ENCODE measurements around the gene ADAMTS8. TPM values are rescaled to one million over a fixed set of nuclear protein-coding genes. Genes with fewer than 3 reads are reported as not detected.

The ADAMTS8 gene
- total RNA-seq, 1 experiment from 2014 or later = not detected

DNA sequence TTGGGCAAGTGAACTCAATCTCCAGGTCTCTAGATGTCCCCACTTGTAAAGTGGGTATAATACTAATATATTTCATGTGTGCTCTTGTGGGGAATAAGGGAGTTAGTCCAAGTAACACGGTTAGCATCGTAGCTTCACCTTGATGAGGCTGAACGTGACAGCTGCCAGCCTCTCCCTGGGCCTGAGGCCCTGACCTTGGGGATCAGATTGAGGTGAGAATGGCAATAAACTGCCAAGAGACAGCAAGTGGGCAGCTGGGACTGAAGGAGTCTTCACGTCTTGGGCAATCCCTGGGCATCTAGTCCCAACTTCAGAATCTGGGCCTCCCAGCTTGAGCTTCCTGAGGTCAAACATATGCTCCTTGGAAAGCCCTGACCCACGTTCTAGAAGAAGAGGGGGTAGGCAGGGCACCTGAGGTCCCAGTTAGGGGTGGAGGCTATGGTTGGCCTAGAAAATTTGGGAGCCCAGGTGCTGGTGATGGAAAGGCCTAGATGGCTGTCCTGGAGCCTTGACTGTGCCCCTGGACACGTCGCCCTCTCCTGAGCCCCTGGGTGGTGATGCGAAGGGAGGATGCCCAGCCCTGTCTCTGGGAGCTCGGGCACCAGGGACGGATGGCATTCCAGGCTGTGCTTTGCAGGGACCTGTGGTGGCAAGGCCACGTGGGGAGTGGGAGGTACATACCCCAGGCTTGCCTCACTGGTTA lies 43.5 kb upstream of the ADAMTS8 start:
- H3K9me3 ChIP-seq (ENCODE audit: low read length) = no peaks in the 10 kb centered on the region
- no peak overlapping the region for H3K27ac ChIP-seq (ENCODE audit: low read length)
- no peaks in the 10 kb centered on the region for H3K27me3 ChIP-seq (ENCODE audit: low read length)
- H2AFZ ChIP-seq (ENCODE audit: low read length) = no peak overlapping the region
- no peaks in the 10 kb centered on the region for H3K79me2 ChIP-seq (ENCODE audit: low read length)
- no peak overlapping the region for H3K9ac ChIP-seq (ENCODE audit: low read length)
- peaks cover 20% of the 10 kb centered on the region for H3K36me3 ChIP-seq (ENCODE audit: low read depth, low read length)
- no peaks in the 10 kb centered on the region for H4K20me1 ChIP-seq (ENCODE audit: low read length)
- no peaks in the 10 kb centered on the region for H3K9me2 ChIP-seq (replicated peaks; ENCODE audit: low read length)
- no peaks in the 10 kb centered on the region for H3K4me1 ChIP-seq (ENCODE audit: insufficient read depth, low read length)
- ChIA-PET POLR2A (ENCODE audit: unreplicated experiment) (no interaction called here), CTCF (no interaction called here)
- no TSS peak for BruUV-seq (replicated peaks)
- H3K4me2 ChIP-seq (ENCODE audit: low read length) = no peak overlapping the region
- no peak for DNase-seq
- no peak for ATAC-seq
- H3F3A ChIP-seq (ENCODE audit: low read length, unreplicated experiment) = no peaks in the 10 kb centered on the region
- no peak overlapping the region for H3K4me3 ChIP-seq (ENCODE audit: low read length)
- intact Hi-C loops (cut with micrococcal nuclease) = no loop called here
- TF ChIP-seq EZH2phosphoT487 (IDR thresholded peaks at IDR 0.05; ENCODE audit: borderline replicate concordance, low read length) = no peak
- TF ChIP-seq, protein P1, sequence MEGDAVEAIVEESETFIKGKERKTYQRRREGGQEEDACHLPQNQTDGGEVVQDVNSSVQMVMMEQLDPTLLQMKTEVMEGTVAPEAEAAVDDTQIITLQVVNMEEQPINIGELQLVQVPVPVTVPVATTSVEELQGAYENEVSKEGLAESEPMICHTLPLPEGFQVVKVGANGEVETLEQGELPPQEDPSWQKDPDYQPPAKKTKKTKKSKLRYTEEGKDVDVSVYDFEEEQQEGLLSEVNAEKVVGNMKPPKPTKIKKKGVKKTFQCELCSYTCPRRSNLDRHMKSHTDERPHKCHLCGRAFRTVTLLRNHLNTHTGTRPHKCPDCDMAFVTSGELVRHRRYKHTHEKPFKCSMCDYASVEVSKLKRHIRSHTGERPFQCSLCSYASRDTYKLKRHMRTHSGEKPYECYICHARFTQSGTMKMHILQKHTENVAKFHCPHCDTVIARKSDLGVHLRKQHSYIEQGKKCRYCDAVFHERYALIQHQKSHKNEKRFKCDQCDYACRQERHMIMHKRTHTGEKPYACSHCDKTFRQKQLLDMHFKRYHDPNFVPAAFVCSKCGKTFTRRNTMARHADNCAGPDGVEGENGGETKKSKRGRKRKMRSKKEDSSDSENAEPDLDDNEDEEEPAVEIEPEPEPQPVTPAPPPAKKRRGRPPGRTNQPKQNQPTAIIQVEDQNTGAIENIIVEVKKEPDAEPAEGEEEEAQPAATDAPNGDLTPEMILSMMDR (conservative IDR thresholded peaks at IDR 0.05; ENCODE audit: low read depth, low read length) = no peak
- no peak for TF ChIP-seq EZH2 (IDR thresholded peaks at IDR 0.05; ENCODE audit: low read length, unreplicated experiment)

DNA sequence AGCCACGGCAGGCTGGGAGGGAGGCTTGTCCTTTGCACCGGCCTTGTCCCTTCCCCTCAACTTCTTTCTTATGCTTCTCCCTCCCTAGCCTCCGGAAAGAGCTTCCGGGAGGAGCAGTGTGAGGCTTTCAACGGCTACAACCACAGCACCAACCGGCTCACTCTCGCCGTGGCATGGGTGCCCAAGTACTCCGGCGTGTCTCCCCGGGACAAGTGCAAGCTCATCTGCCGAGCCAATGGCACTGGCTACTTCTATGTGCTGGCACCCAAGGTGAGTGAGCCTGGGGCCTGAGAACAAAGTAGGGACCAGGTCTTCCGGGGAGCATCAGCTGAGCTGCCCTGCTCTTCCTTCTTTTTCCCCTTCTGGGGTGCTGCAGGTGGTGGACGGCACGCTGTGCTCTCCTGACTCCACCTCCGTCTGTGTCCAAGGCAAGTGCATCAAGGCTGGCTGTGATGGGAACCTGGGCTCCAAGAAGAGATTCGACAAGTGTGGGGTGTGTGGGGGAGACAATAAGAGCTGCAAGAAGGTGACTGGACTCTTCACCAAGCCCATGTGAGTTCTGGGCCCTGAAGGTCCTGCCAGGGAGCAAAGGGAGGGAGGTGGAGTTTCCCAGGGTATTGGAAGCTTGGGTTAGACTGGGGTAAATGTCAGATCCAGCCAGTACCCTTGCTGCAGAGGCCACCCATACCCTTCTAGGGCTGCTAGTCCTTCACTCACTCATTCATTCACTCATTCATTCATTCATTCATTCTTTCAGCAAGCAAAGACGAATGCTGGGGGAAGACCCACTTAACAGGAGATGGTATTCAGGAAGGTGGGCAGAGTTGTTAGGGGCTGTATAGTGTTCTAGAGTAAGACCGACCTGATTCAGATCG lies 42.7 kb upstream of the ADAMTS8 start:
- DNase-seq (no peak), ATAC-seq (no peak)
- H3K4me2 ChIP-seq (ENCODE audit: low read length) = no peak overlapping the region
- BruUV-seq (replicated peaks) = no TSS peak
- H3K4me3 ChIP-seq (ENCODE audit: low read length) = no peak overlapping the region
- no peaks in the 10 kb centered on the region for H4K20me1 ChIP-seq (ENCODE audit: low read length)
- CTCF ChIA-PET = no interaction called here
- no peak for TF ChIP-seq EZH2 (IDR thresholded peaks at IDR 0.05; ENCODE audit: low read length, unreplicated experiment)
- no peak for TF ChIP-seq EZH2phosphoT487 (IDR thresholded peaks at IDR 0.05; ENCODE audit: borderline replicate concordance, low read length)
- TF ChIP-seq, protein P1 (conservative IDR thresholded peaks at IDR 0.05; ENCODE audit: low read depth, low read length) = no peak
- H3K27me3 ChIP-seq (ENCODE audit: low read length) = no peaks in the 10 kb centered on the region
- intact Hi-C loops (cut with micrococcal nuclease) = no loop called here
- H3K79me2 ChIP-seq (ENCODE audit: low read length) = no peaks in the 10 kb centered on the region
- no peaks in the 10 kb centered on the region for H3K4me1 ChIP-seq (ENCODE audit: insufficient read depth, low read length)
- no peak overlapping the region for H3K27ac ChIP-seq (ENCODE audit: low read length)
- no peaks in the 10 kb centered on the region for H3K9me2 ChIP-seq (replicated peaks; ENCODE audit: low read length)
- no peaks in the 10 kb centered on the region for H3K9me3 ChIP-seq (ENCODE audit: low read length)
- H3K9ac ChIP-seq (ENCODE audit: low read length) = no peak overlapping the region
- H3K36me3 ChIP-seq (ENCODE audit: low read depth, low read length) = peaks cover 26% of the 10 kb centered on the region
- H2AFZ ChIP-seq (ENCODE audit: low read length) = no peak overlapping the region
- no peaks in the 10 kb centered on the region for H3F3A ChIP-seq (ENCODE audit: low read length, unreplicated experiment)
- POLR2A ChIA-PET (ENCODE audit: unreplicated experiment) = no interaction called here

DNA sequence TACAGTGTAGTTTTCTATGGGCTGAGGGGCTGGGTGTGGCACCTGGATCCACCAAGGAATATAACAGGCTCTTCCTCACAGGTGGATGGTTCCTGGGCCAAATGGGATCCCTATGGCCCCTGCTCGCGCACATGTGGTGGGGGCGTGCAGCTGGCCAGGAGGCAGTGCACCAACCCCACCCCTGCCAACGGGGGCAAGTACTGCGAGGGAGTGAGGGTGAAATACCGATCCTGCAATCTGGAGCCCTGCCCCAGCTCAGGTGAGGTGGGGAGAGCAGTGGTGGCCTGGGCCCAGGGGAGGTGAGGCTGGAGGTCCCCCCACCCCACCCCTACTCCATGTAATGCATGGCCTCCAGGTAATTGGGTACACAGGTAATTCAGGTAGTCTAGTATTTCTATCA lies 40.8 kb upstream of the ADAMTS8 start:
- DNase-seq (no peak), ATAC-seq (no peak)
- intact Hi-C loops (cut with micrococcal nuclease) = no loop called here
- CTCF ChIA-PET = no interaction called here
- no peaks in the 10 kb centered on the region for H3K79me2 ChIP-seq (ENCODE audit: low read length)
- no TSS peak for BruUV-seq (replicated peaks)
- H3F3A ChIP-seq (ENCODE audit: low read length, unreplicated experiment) = no peaks in the 10 kb centered on the region
- peaks cover 31% of the 10 kb centered on the region for H3K36me3 ChIP-seq (ENCODE audit: low read depth, low read length)
- no peak overlapping the region for H2AFZ ChIP-seq (ENCODE audit: low read length)
- H3K4me1 ChIP-seq (ENCODE audit: insufficient read depth, low read length) = no peaks in the 10 kb centered on the region
- no peaks in the 10 kb centered on the region for H4K20me1 ChIP-seq (ENCODE audit: low read length)
- TF ChIP-seq, protein P1 (conservative IDR thresholded peaks at IDR 0.05; ENCODE audit: low read depth, low read length) = no peak
- TF ChIP-seq EZH2phosphoT487 (IDR thresholded peaks at IDR 0.05; ENCODE audit: borderline replicate concordance, low read length) = no peak
- no peak for TF ChIP-seq EZH2 (IDR thresholded peaks at IDR 0.05; ENCODE audit: low read length, unreplicated experiment)
- H3K27me3 ChIP-seq (ENCODE audit: low read length) = no peaks in the 10 kb centered on the region
- POLR2A ChIA-PET (ENCODE audit: unreplicated experiment) = no interaction called here
- H3K27ac ChIP-seq (ENCODE audit: low read length) = no peak overlapping the region
- no peak overlapping the region for H3K9ac ChIP-seq (ENCODE audit: low read length)
- H3K4me2 ChIP-seq (ENCODE audit: low read length) = no peak overlapping the region
- no peaks in the 10 kb centered on the region for H3K9me2 ChIP-seq (replicated peaks; ENCODE audit: low read length)
- H3K4me3 ChIP-seq (ENCODE audit: low read length) = no peak overlapping the region
- H3K9me3 ChIP-seq (ENCODE audit: low read length) = no peaks in the 10 kb centered on the region

Measured in PC-3 (cell line).